Naive B cell (primary cell): ENCODE data around the gene GLRA3. TPM values are rescaled to one million over a fixed set of nuclear protein-coding genes. Genes with fewer than 3 reads are reported as not detected.
"Not testable (repeated sequence)": the region's sequence is repeated elsewhere in the genome, so short reads cannot be mapped to it uniquely, and the experiment has no call there.

Experiments used
- ATAC-seq, 2 donors: fragments of 150-1000 bp; cut with Tn5 transposase; 2 replicates each; pipeline ENCODE4 v1.10.0; 2021; ENCODE audit warnings: low read depth in 2 of 2, mild to moderate bottlenecking in 2 of 2, moderate library complexity in 2 of 2
- DNase-seq: peaks from one replicate; pipeline ENCODE4 v3.0.0; 2022
- H3K27ac Mint-ChIP-seq, 6 donors: one replicate each; pipeline ENCODE4 v1.8.0; 2020 to 2022; ENCODE audit warnings: mild to moderate bottlenecking in 6 of 6, mixed read lengths in 6 of 6, moderate library complexity in 5 of 6, inconsistent platforms in 2 of 6
- H3K27me3 Mint-ChIP-seq, 3 donors: one replicate each; pipeline ENCODE4 v1.8.0; 2021 to 2022; ENCODE audit warnings: mixed read lengths in 3 of 3, mild to moderate bottlenecking in 1 of 3
- H3K36me3 Mint-ChIP-seq, 2 donors: one replicate each; pipeline ENCODE4 v1.8.0; 2020 to 2022; ENCODE audit warnings: mixed read lengths in 2 of 2, inconsistent platforms in 1 of 2, mild to moderate bottlenecking in 1 of 2
- H3K4me1 Mint-ChIP-seq, 3 donors: one replicate each; pipeline ENCODE4 v1.8.0; 2020 to 2022; ENCODE audit warnings: mixed read lengths in 3 of 3, inconsistent platforms in 1 of 3, mild to moderate bottlenecking in 1 of 3, moderate library complexity in 1 of 3
- H3K4me3 Mint-ChIP-seq, 8 donors: one replicate each; pipeline ENCODE4 v1.8.0; 2020 to 2022; ENCODE audit warnings: mild to moderate bottlenecking in 8 of 8, mixed read lengths in 8 of 8, moderate library complexity in 8 of 8, inconsistent platforms in 2 of 8
- H3K9me3 Mint-ChIP-seq, 7 donors: one replicate each; pipeline ENCODE4 v1.8.0; 2020 to 2022; ENCODE audit warnings: mixed read lengths in 7 of 7, mild to moderate bottlenecking in 5 of 7, inconsistent platforms in 2 of 7, moderate library complexity in 1 of 7
- polyA plus RNA-seq, 6 donors: library from polyadenylated mRNA; unstranded; fragments of 300-500 nt; fragmentation: Illumina TruSeq; gene quantifications; one replicate each; pipeline ENCODE4 v1.2.3, GENCODE V29; 2021; ENCODE audit warnings: low read depth in 6 of 6

The GLRA3 gene
- polyA plus RNA-seq = under 1 TPM in 1 of 6 donors, not detected in 5; 0.04 TPM

DNA sequence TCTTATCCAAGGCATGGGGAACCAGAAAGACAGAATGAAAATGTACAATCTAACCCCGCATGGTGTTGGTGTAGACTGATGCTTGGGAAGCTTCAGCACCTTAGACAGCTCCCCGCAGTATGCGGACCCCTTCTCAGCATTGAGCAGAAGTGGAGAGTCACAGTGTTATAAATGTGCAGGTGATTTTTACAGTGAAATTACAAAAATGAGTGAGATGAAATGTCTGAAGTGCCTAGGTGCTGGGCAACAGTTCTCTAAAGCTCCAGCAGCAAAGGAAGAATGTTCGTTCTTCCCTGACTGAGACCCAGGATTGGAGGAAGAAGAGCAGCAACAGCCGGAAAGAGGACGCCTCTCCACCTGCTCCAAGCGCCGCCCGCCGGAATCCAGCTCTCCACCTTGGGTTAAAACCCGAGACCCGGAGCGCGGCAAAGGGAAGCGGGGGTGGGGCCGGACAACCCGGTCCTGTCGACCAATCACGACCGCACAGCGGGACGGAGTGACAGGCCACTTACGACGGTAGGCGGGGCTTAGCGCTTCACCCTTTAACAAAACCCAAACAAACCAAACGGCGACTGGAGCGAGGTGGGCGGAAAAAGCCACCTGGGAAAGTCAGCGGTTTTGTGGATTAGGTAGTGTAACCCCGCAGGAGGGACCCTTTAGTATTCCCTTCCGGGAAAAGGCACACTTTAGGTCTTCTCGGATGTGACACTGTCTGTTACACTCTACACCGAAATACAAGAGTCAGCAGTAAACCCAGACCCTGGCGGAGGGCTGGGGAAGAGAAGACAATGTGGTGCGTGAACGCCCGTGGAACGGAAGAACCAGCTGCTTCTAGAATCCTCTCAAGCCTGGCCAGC lies at the start of gene GLRA3:
TSS of gene GLRA3 (minus strand) at position 403 of the 857 bp plus-strand sequence. CDS start 436 bp downstream, outside the sequence.
- peaks cover 0 to 5% of the 10 kb centered on the region in 2 donors for H3K36me3 Mint-ChIP-seq
- ATAC-seq = peak; percentile 55 to 81
- H3K4me3 Mint-ChIP-seq = peak within 1 kb of the TSS in 7 of 8 donors; percentile 49 to 82 (median 72)
- H3K27ac Mint-ChIP-seq = no peak within 1 kb of the TSS
- H3K9me3 Mint-ChIP-seq = peaks cover 4 to 12% (median 6%) of the 10 kb centered on the region in 7 donors
- peaks cover 10 to 22% (median 18%) of the 10 kb centered on the region in 3 donors for H3K27me3 Mint-ChIP-seq
- peaks cover 0 to 14% (median 11%) of the 10 kb centered on the region in 3 donors for H3K4me1 Mint-ChIP-seq
- no peak for DNase-seq

DNA sequence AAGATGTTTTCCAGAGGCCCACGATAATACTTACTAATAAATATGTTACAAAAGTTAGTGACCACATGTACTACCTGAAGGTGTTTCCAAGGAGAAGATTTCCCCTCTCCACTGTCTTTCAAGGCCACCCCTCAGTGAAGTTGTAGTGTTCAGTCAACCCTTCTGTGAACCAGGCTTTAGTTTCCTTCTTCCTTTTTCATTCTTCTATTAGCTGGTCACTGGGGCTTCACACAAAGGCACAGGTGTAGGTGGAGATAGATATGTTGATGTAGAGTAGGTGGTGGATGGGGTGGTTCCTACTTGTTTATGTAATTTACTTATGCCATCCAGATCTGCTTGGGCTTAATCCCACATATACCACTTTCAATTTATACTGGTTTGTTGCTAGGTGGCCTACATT lies 45.9 kb upstream of the GLRA3 start:
- DNase-seq (no peak), ATAC-seq (no peak)
- no peak overlapping the region for H3K27ac Mint-ChIP-seq
- H3K4me3 Mint-ChIP-seq = peak overlapping the region in 1 of 8 donors; percentile 23
- peaks cover 0 to 4% (median 0%) of the 10 kb centered on the region in 7 donors for H3K9me3 Mint-ChIP-seq
- no peaks in the 10 kb centered on the region for H3K27me3 Mint-ChIP-seq
- H3K4me1 Mint-ChIP-seq = peaks cover 0 to 4% (median 0%) of the 10 kb centered on the region in 3 donors
- H3K36me3 Mint-ChIP-seq = no peaks in the 10 kb centered on the region

DNA sequence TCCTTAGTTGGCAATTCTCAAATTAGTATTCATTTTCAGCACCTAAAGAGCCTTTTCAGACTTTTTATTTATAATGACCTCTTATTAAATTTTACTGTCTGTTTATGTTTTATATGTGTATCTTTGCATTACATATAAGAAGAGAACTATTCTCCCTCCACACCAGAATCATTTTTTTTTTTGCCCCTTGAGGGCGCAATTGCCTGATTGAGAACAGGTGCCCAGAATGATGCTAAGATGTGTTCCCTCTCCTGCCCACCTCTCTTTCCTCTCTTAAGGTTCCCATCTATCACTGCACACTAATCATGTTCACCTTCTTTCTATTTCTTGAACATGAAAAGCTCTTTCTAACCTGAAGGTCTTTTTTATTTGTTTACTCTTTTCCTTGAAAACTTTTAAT lies 44.9 kb upstream of the GLRA3 start:
- H3K27me3 Mint-ChIP-seq = no peaks in the 10 kb centered on the region
- peaks cover 0 to 4% (median 0%) of the 10 kb centered on the region in 7 donors for H3K9me3 Mint-ChIP-seq
- no peak overlapping the region for H3K27ac Mint-ChIP-seq
- DNase-seq (no peak), ATAC-seq (peak in 1 of 2 donors; percentile 34)
- peak overlapping the region in 1 of 8 donors; percentile 20 for H3K4me3 Mint-ChIP-seq
- H3K4me1 Mint-ChIP-seq = peaks cover 0 to 4% (median 0%) of the 10 kb centered on the region in 3 donors
- H3K36me3 Mint-ChIP-seq = no peaks in the 10 kb centered on the region

DNA sequence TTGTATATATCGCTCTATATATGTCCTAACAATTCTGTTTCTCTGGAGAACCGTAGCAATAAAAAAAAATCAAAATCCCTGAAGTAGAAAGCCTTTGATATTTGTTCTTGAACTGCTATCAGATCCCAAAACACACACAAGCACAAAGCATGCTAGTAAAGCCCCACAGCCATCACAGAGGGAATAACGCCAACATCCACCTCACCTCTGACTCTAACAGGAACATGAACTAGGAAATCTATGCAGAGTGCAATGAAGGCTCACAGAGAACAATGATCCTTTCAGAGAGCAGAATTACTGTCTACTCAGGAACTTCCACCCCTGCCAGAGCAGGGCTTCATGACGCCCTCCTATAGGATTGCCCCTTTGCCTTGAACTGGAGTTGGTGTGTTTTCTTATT lies 44.1 kb upstream of the GLRA3 start:
- not testable (repeated sequence) for H3K27ac Mint-ChIP-seq, DNase-seq, H3K4me1 Mint-ChIP-seq, H3K9me3 Mint-ChIP-seq, ATAC-seq, H3K36me3 Mint-ChIP-seq, H3K27me3 Mint-ChIP-seq
- peak overlapping the region in 1 of 8 donors; percentile 37 for H3K4me3 Mint-ChIP-seq

DNA sequence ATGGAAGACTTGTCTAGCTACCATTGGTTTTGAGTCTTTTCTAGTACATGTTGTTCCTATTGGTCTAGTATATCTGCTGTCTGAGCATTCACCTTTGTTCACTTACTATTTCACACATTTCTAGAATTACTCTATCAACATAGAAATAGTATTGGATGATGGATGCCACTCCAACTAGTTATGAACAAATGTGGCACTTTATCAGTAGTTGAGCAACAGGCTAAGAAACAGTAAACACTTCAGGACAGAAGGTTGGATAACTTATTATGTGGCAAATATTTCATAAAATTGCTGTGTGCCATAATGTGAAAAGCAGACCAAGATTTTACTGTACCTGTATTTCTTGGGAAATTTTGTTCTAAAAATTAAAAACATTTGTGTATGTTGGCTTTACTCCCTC lies 42.4 kb upstream of the GLRA3 start:
- no peak overlapping the region for H3K27ac Mint-ChIP-seq

DNA sequence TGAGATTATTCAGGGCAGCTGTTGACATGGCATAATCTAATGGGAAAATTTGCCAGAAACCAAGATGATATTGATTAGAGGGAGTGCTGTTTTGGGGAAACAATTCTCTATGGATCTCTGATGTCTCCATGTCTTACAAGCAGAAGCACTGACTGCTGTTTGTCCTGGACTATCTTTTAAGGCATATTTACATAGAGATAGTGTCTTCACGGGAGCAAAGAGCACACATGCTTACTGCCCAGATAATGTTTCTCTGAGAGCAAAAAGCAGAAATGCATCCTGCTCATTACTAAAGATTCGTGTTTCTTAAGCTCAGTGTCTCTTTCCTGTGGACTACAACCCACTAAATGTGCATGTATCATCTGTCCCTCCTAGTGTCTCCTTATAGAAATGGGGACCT lies 41.3 kb upstream of the GLRA3 start:
- peaks cover 0 to 8% of the 10 kb centered on the region in 2 donors for H3K36me3 Mint-ChIP-seq
- H3K4me3 Mint-ChIP-seq = no peak overlapping the region
- peak overlapping the region in 1 of 6 donors; percentile 17 for H3K27ac Mint-ChIP-seq
- H3K9me3 Mint-ChIP-seq = peaks cover 0 to 10% (median 0%) of the 10 kb centered on the region in 7 donors
- DNase-seq (no peak), ATAC-seq (no peak)
- peaks cover 0 to 4% (median 0%) of the 10 kb centered on the region in 3 donors for H3K4me1 Mint-ChIP-seq
- no peaks in the 10 kb centered on the region for H3K27me3 Mint-ChIP-seq

More for the DNA sequence above, 42.4 kb upstream of the GLRA3 start:
- Mint-ChIP-seq H3K27me3 (no peaks in the 10 kb centered on the region), H3K9me3 (peaks cover 0 to 10% (median 0%) of the 10 kb centered on the region in 7 donors), H3K4me1 (peaks cover 0 to 4% (median 0%) of the 10 kb centered on the region in 3 donors), H3K4me3 (no peak overlapping the region), H3K36me3 (peaks cover 0 to 8% of the 10 kb centered on the region in 2 donors)
- ATAC-seq = no peak
- DNase-seq = no peak

DNA sequence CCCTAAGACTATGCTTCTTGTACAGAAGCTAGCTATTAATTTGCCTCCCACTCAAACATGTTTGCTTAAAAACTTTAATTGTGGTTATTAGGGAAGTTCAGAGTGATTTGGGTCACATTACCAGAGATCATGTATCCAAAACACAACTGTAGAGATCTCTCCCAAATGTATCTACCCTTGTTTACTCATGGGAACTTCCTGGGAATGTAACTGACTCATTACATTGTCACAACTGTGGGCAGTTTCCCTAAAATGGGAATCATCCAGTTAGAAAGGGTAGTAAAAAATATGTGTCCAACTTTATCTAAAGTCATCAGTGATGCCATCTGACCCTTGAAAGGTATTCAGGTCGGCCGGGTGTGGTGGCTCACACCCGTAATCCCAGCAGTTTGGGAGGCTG lies 40.3 kb upstream of the GLRA3 start:
- no peak overlapping the region for H3K27ac Mint-ChIP-seq
- no peaks in the 10 kb centered on the region for H3K27me3 Mint-ChIP-seq
- peaks cover 0 to 10% (median 0%) of the 10 kb centered on the region in 7 donors for H3K9me3 Mint-ChIP-seq
- H3K4me3 Mint-ChIP-seq = no peak overlapping the region
- ATAC-seq (no peak), DNase-seq (no peak)
- peaks cover 0 to 4% (median 0%) of the 10 kb centered on the region in 3 donors for H3K4me1 Mint-ChIP-seq
- peaks cover 0 to 8% of the 10 kb centered on the region in 2 donors for H3K36me3 Mint-ChIP-seq

DNA sequence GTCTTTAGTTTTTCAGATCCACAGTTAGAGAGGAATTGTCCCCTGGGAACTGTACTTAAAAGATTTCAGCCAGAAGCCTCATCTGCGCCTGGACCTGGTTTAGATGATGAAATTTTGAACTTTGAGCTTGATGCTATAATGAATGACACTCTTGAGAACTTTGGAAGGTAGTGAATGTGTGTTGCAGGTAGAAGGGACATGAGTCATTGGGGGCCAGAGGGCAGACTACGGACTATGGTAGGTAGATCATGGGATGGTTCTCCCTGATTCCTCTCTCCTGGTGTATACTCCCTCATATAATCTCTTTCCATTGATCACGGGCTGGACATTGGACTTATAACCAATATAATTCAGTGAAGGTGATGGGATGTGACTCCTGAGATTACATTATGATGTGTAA lies 38.9 kb upstream of the GLRA3 start:
- peaks cover 0 to 8% of the 10 kb centered on the region in 2 donors for H3K36me3 Mint-ChIP-seq
- H3K4me3 Mint-ChIP-seq = no peak overlapping the region
- no peaks in the 10 kb centered on the region for H3K27me3 Mint-ChIP-seq
- ATAC-seq = no peak
- H3K4me1 Mint-ChIP-seq = peaks cover 0 to 4% (median 0%) of the 10 kb centered on the region in 3 donors
- no peak for DNase-seq
- H3K27ac Mint-ChIP-seq = no peak overlapping the region
- H3K9me3 Mint-ChIP-seq = peaks cover 0 to 10% (median 0%) of the 10 kb centered on the region in 7 donors

DNA sequence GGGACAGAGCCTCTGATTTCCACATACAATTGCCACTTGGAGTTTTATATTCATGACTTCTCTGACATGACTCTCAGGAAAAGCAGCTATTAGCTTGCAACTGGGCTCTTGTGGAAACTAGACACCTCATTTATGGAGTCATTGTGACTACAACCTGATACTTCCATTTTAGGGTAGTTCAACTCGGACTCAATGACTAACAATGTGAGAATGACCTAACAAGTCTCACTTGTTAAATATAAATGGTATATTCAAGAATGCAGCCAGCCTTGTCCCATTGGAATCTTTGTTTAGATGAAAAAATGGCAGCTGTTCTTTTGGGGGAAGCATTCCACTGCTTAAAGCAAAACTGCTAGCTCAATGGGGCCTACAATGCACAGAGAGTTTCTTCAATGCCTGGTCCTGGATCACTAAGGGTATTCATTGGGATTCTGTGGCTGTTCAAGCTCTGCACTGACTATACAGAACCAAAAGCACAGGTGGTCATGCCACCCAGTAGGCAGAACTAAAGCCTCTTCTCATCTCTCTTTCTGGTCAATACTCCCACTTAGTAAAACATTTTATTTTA lies 36.5 kb upstream of the GLRA3 start:
- ATAC-seq = no peak
- peaks cover 0 to 8% of the 10 kb centered on the region in 2 donors for H3K36me3 Mint-ChIP-seq
- H3K27ac Mint-ChIP-seq = no peak overlapping the region
- no peaks in the 10 kb centered on the region for H3K27me3 Mint-ChIP-seq
- DNase-seq = no peak
- H3K9me3 Mint-ChIP-seq = peaks cover 0 to 10% (median 1%) of the 10 kb centered on the region in 7 donors
- H3K4me3 Mint-ChIP-seq = no peak overlapping the region
- H3K4me1 Mint-ChIP-seq = peaks cover 0 to 4% (median 0%) of the 10 kb centered on the region in 3 donors

DNA sequence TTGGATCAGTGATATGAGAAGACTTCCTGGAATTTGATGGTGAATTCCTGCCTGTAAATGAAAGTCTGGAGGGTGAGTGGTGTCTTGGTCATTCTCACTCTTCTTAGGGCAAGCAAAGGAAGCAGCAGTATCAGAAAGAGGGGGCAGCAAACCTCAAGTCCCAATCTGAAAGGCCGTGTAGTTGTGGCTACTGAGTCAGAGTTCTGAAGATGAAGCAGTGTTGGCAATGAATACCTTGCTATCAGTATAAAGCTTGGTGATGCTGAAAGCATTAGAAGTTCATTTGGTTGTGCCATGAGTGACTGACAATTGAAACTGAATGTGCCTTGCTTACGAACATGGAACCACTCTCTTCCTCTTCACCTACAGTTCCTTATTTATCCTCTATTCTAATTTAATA lies 35.0 kb upstream of the GLRA3 start:
- ATAC-seq = no peak
- no peak overlapping the region for H3K4me3 Mint-ChIP-seq
- H3K4me1 Mint-ChIP-seq = peaks cover 0 to 14% (median 4%) of the 10 kb centered on the region in 3 donors
- H3K27me3 Mint-ChIP-seq = no peaks in the 10 kb centered on the region
- peaks cover 0 to 8% of the 10 kb centered on the region in 2 donors for H3K36me3 Mint-ChIP-seq
- peaks cover 0 to 18% (median 1%) of the 10 kb centered on the region in 7 donors for H3K9me3 Mint-ChIP-seq
- H3K27ac Mint-ChIP-seq = no peak overlapping the region
- DNase-seq = no peak

DNA sequence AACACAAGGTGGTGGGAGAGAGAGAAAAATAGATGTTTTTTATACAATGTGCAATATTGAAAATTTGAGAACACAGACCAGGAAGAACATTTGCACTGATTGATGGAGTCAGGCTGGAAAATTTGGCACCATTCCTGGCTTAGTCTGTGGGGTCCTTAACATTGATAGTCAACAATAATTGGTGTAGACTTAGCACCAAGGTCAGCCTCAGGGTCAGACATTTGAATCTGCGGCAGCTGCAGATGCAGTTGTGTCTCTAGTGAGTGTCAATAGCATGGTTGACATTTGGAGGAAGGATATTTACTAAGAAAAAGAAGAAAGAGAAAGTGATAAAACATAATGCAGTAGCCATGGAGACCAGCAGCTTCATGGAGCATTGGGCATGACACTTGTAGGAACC lies 31.5 kb upstream of the GLRA3 start:
- no peaks in the 10 kb centered on the region for H3K36me3 Mint-ChIP-seq
- H3K4me1 Mint-ChIP-seq = peaks cover 0 to 20% (median 4%) of the 10 kb centered on the region in 3 donors
- DNase-seq (no peak), ATAC-seq (no peak)
- no peak overlapping the region for H3K4me3 Mint-ChIP-seq
- H3K27ac Mint-ChIP-seq = no peak overlapping the region
- H3K27me3 Mint-ChIP-seq = no peaks in the 10 kb centered on the region
- H3K9me3 Mint-ChIP-seq = peaks cover 0 to 8% (median 2%) of the 10 kb centered on the region in 7 donors

DNA sequence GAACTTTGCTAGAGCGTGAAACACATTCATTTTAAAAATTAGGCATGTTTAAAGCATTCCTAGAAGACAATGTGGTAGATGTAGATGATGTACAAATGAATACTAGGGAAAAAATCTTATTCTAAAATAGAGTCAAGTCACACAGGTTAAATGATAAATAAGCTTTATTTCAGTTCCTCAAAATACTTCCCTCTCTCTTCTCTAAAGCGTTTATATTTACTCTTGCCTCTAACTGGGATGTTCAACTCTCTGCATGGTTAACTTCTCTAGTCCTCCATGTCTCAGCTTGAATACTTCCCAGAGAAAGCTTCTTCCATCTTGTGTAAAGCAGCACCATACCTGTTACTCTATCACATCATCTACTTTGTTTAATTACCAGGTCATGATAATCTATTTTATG lies 30.9 kb upstream of the GLRA3 start:
- no peak for DNase-seq
- H3K4me1 Mint-ChIP-seq = peaks cover 0 to 20% (median 4%) of the 10 kb centered on the region in 3 donors
- H3K27me3 Mint-ChIP-seq = no peaks in the 10 kb centered on the region
- peaks cover 0 to 8% (median 2%) of the 10 kb centered on the region in 7 donors for H3K9me3 Mint-ChIP-seq
- H3K4me3 Mint-ChIP-seq = peak overlapping the region in 2 of 8 donors; percentile 12 to 35
- ATAC-seq = peak; percentile 53 to 60
- no peaks in the 10 kb centered on the region for H3K36me3 Mint-ChIP-seq
- H3K27ac Mint-ChIP-seq = no peak overlapping the region

DNA sequence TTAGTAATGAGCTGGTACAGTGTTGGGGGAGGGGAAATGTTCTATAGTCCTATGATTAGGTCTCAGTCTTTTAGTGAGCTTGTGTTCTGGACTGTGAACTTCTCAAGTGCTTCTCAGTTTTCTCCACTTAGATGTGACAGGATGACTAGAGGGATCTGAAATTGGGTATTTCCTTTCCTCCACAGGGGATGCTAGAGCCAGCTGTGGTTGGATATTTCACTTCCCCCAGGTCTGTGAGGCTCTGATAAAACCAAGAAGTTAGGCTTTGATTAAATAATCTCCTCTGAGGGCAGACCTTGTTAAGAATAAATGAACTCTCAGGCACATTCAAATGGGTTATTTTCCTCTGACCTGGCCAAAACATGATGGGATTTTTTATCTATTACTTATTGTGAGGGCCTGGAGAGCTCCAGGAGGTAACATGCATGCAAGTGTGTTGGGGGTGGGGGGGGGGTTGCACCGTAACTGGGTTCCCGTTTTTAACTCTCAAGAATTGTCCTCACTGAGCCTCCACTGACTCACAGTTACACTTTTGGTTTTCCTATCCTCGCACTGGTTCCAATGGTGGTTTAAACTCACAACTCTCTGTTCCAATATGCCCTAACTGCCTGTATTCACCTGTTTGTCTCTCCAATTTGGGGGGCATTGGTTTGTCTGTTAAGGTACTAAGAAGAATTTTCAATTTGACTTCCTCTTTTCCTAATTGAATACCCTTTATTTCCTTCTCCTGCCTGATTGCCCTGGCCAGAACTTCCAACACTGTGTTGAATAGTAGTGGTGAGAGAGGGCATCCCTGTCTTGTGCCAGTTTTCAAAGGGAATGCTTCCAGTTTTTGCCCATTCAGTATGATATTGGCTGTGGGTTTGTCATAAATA lies 28.1 kb upstream of the GLRA3 start:
- ATAC-seq = no peak
- H3K27ac Mint-ChIP-seq = peak overlapping the region in 1 of 6 donors; percentile 17
- H3K36me3 Mint-ChIP-seq = no peaks in the 10 kb centered on the region
- peaks cover 0 to 8% (median 3%) of the 10 kb centered on the region in 7 donors for H3K9me3 Mint-ChIP-seq
- no peak for DNase-seq
- peaks cover 0 to 16% (median 4%) of the 10 kb centered on the region in 3 donors for H3K4me1 Mint-ChIP-seq
- no peak overlapping the region for H3K4me3 Mint-ChIP-seq
- H3K27me3 Mint-ChIP-seq = no peaks in the 10 kb centered on the region
